OCI-LY7 (cell line): ENCODE data around the gene LCK.

Experiments
- CTCF ChIP-seq: fragments of 200-600 bp; sonication (generic); conservative IDR thresholded peaks from 2 replicates; pipeline ENCODE4 v1.5.1; 2014; ENCODE audit warnings: mild to moderate bottlenecking, antibody characterized with exemption, low read length, moderate library complexity, mixed read lengths
- EZH2phosphoT487 ChIP-seq: fragments of 200-600 bp; sonication (generic); IDR thresholded peaks from 2 replicates; pipeline ENCODE4 v1.6.1; 2018; ENCODE audit warnings: low read depth, borderline replicate concordance, mild to moderate bottlenecking, mixed run types, antibody characterized with exemption, low read length, moderate library complexity, mixed read lengths

GRCh38 chr1:32311709-32312393 is 60.8 kb downstream of the LCK start:
- TF ChIP-seq CTCF (no peak), EZH2phosphoT487 (no peak)
